Epithelial cell of prostate (primary cell): ENCODE measurements around the gene CHURC1.

Experiments used
- DNase-seq: peaks from one replicate; pipeline ENCODE4 v3.0.0-alpha.2; 2011; ENCODE audit warnings: low read depth, low spot score
- H3K27ac ChIP-seq: fragments of 450-650 bp; 2 replicates; pipeline ENCODE4 v1.5.1; 2017; ENCODE audit warnings: mild to moderate bottlenecking

Gene CHURC1

GRCh38 chr14:64937171-64937820 lies 23.0 kb downstream of the CHURC1 start:
- H3K27ac ChIP-seq, result no peak overlapping the region
- DNase-seq, result no peak

- no peak for DNase-seq
- no peak overlapping the region for H3K27ac ChIP-seq
Observed at GRCh38 chr14:64937821-64938193, 23.6 kb downstream of the CHURC1 start.

- no peak overlapping the region for H3K27ac ChIP-seq
- no peak for DNase-seq
Observed at GRCh38 chr14:64938972-64939816, 24.9 kb downstream of the CHURC1 start.

- no peak overlapping the region for H3K27ac ChIP-seq
- DNase-seq, result no peak
Observed at GRCh38 chr14:64939817-64940190, 25.5 kb downstream of the CHURC1 start.

GRCh38 chr14:64940336-64940910 lies 26.2 kb downstream of the CHURC1 start:
- no peak overlapping the region for H3K27ac ChIP-seq
- DNase-seq, result no peak

- H3K27ac ChIP-seq, result peak within 1 kb of the TSS; percentile 68
- peak; percentile 82 for DNase-seq
Observed at GRCh38 chr14:64942531-64943111, 28.4 kb downstream of the CHURC1 start, which contains the start of gene GPX2. Gene GPX2 (minus strand): TSS chr14:64942745. CDS start chr14:64942726, 19 bp downstream.

- peak overlapping the region; percentile 68 for H3K27ac ChIP-seq
- no peak for DNase-seq
Observed at GRCh38 chr14:64943556-64943955, 29.3 kb downstream of the CHURC1 start.

GRCh38 chr14:64944041-64944440 lies 29.8 kb downstream of the CHURC1 start:
- H3K27ac ChIP-seq, result no peak overlapping the region
- DNase-seq, result no peak

GRCh38 chr14:64944861-64945260 lies 30.6 kb downstream of the CHURC1 start:
- DNase-seq, result no peak
- no peak overlapping the region for H3K27ac ChIP-seq

- no peak for DNase-seq
- no peak overlapping the region for H3K27ac ChIP-seq
Observed at GRCh38 chr14:64945431-64946178, 31.4 kb downstream of the CHURC1 start.

- DNase-seq, result no peak
- no peak overlapping the region for H3K27ac ChIP-seq
Observed at GRCh38 chr14:64946310-64947045, 32.2 kb downstream of the CHURC1 start.

- DNase-seq, result no peak
- no peak overlapping the region for H3K27ac ChIP-seq
Observed at GRCh38 chr14:64947710-64948611, 33.7 kb downstream of the CHURC1 start.

- no peak for DNase-seq
- H3K27ac ChIP-seq, result no peak overlapping the region
Observed at GRCh38 chr14:64948612-64949210, 34.5 kb downstream of the CHURC1 start.

- no peak for DNase-seq
- no peak overlapping the region for H3K27ac ChIP-seq
Observed at GRCh38 chr14:64950889-64951288, 36.6 kb downstream of the CHURC1 start.

GRCh38 chr14:64951291-64951690 lies 37.0 kb downstream of the CHURC1 start:
- DNase-seq, result no peak
- no peak overlapping the region for H3K27ac ChIP-seq

- no peak for DNase-seq
- H3K27ac ChIP-seq, result no peak overlapping the region
Observed at GRCh38 chr14:64951724-64952123, 37.5 kb downstream of the CHURC1 start.

GRCh38 chr14:64952598-64953309 lies 38.5 kb downstream of the CHURC1 start:
- DNase-seq, result no peak
- no peak overlapping the region for H3K27ac ChIP-seq

- no peak overlapping the region for H3K27ac ChIP-seq
- no peak for DNase-seq
Observed at GRCh38 chr14:64953310-64953654, 39.0 kb downstream of the CHURC1 start.
